Epithelial cell of prostate (primary cell): ENCODE results near the gene CDC42BPA.
A peak's percentile ranks its signal among the peaks of the same experiment; 100 is the strongest.
"Not testable (repeated sequence)": the region's sequence is repeated elsewhere in the genome, so short reads cannot be mapped to it uniquely, and the experiment has no call there.

Source experiments
- DNase-seq: peaks from one replicate; pipeline ENCODE4 v3.0.0-alpha.2; 2011; ENCODE audit warnings: low read depth, low spot score
- H3K27ac ChIP-seq: fragments of 450-650 bp; 2 replicates; pipeline ENCODE4 v1.5.1; 2017; ENCODE audit warnings: mild to moderate bottlenecking

CDC42BPA gene

GRCh38 chr1:227318016-227318852 lies at the start of gene CDC42BPA:
CDC42BPA (minus strand) TSS chr1:227318492; CDS start chr1:227317182, 1,310 bp downstream.
- DNase-seq: peak; percentile 20
- peak within 1 kb of the TSS; percentile 95 for H3K27ac ChIP-seq

GRCh38 chr1:227368009-227368408 lies 49.7 kb upstream of the CDC42BPA start:
- H3K27ac ChIP-seq: no peak overlapping the region
- no peak for DNase-seq

GRCh38 chr1:227365473-227366431 lies 47.5 kb upstream of the CDC42BPA start:
- DNase-seq: no peak
- no peak overlapping the region for H3K27ac ChIP-seq

- no peak for DNase-seq
- no peak overlapping the region for H3K27ac ChIP-seq
Measured at GRCh38 chr1:227364657-227365056, 46.4 kb upstream of the CDC42BPA start.

- no peak for DNase-seq
- no peak overlapping the region for H3K27ac ChIP-seq
Measured at GRCh38 chr1:227363825-227364224, 45.5 kb upstream of the CDC42BPA start.

GRCh38 chr1:227362039-227362438 lies 43.7 kb upstream of the CDC42BPA start:
- H3K27ac ChIP-seq: no peak overlapping the region
- DNase-seq: no peak

GRCh38 chr1:227357927-227358302 lies 39.6 kb upstream of the CDC42BPA start:
- peak overlapping the region; percentile 89 for H3K27ac ChIP-seq
- DNase-seq: no peak

GRCh38 chr1:227357171-227357926 lies 39.1 kb upstream of the CDC42BPA start:
- H3K27ac ChIP-seq: peak overlapping the region; percentile 89
- no peak for DNase-seq

- DNase-seq: no peak
Measured at GRCh38 chr1:227356620-227357146, 38.4 kb upstream of the CDC42BPA start.

GRCh38 chr1:227355542-227356245 lies 37.4 kb upstream of the CDC42BPA start:
- DNase-seq: no peak
- H3K27ac ChIP-seq: peak overlapping the region; percentile 89

More at GRCh38 chr1:227356620-227357146, 38.4 kb upstream of the CDC42BPA start:
- H3K27ac ChIP-seq: peak overlapping the region; percentile 89

GRCh38 chr1:227353186-227353585 lies 34.9 kb upstream of the CDC42BPA start:
- H3K27ac ChIP-seq: no peak overlapping the region
- no peak for DNase-seq

GRCh38 chr1:227352164-227352563 lies 33.9 kb upstream of the CDC42BPA start:
- DNase-seq, H3K27ac ChIP-seq: not testable (repeated sequence)

GRCh38 chr1:227351443-227351842 lies 33.2 kb upstream of the CDC42BPA start:
- no peak for DNase-seq
- no peak overlapping the region for H3K27ac ChIP-seq

GRCh38 chr1:227349967-227350366 lies 31.7 kb upstream of the CDC42BPA start:
- no peak overlapping the region for H3K27ac ChIP-seq
- no peak for DNase-seq

- H3K27ac ChIP-seq: peak overlapping the region; percentile 82
- DNase-seq: peak; percentile 58
Measured at GRCh38 chr1:227343727-227344551, 25.6 kb upstream of the CDC42BPA start.

- H3K27ac ChIP-seq: peak overlapping the region; percentile 82
- no peak for DNase-seq
Measured at GRCh38 chr1:227343206-227343605, 24.9 kb upstream of the CDC42BPA start.

GRCh38 chr1:227342075-227342829 lies 24.0 kb upstream of the CDC42BPA start:
- no peak for DNase-seq
- no peak overlapping the region for H3K27ac ChIP-seq

GRCh38 chr1:227336136-227336535 lies 17.8 kb upstream of the CDC42BPA start:
- H3K27ac ChIP-seq, DNase-seq: not testable (repeated sequence)
